ENCODE data around the gene TRIM33. TPM values are rescaled to one million over a fixed set of nuclear protein-coding genes. Genes with fewer than 3 reads are reported as not detected.

TRIM33 gene
- total and polyA plus RNA-seq, 2 of the 13 experiments (the other 11 are each of a cell fraction or from before 2014, with no cell fraction given), result 35.5 to 42.2 TPM

- TF ChIP-seq BCLAF1 (IDR thresholded peaks at IDR 0.05) (no peak), ZNF282 (IDR thresholded peaks at IDR 0.05; ENCODE audit: partially characterized antibody) (no peak), ZNF333 (CRISPR knock-in tag; IDR thresholded peaks at IDR 0.05; ENCODE audit: borderline replicate concordance) (0 out of 2 replicates have a peak, but pooled peaks have one; percentile 4), ZNF430 (CRISPR knock-in tag; IDR thresholded peaks at IDR 0.05) (peak; percentile 76), ZNF720 (CRISPR knock-in tag; IDR thresholded peaks at IDR 0.05) (no peak), DRAP1 (CRISPR knock-in tag; IDR thresholded peaks at IDR 0.05) (peak; percentile 85), SP2 (CRISPR knock-in tag; IDR thresholded peaks at IDR 0.05) (peak; percentile 48; the same call in 1 of the 2 replicates), ZMYM4 (CRISPR knock-in tag; IDR thresholded peaks at IDR 0.05) (peak; percentile 72), TAF1 (CRISPR knock-in tag; IDR thresholded peaks at IDR 0.05) (peak; percentile 81), ZNF572 (CRISPR knock-in tag; IDR thresholded peaks at IDR 0.05) (peak; percentile 58; the same call in 1 of the 2 replicates), SMAD1 (CRISPR knock-in tag; IDR thresholded peaks at IDR 0.05; ENCODE audit: borderline replicate concordance, low read depth) (peak; percentile 82; the same call in 1 of the 2 replicates), THAP7 (CRISPR knock-in tag; IDR thresholded peaks at IDR 0.05) (no peak), WIZ (CRISPR knock-in tag; IDR thresholded peaks at IDR 0.05) (0 out of 2 replicates have a peak, but pooled peaks have one; percentile 22), NRL (CRISPR knock-in tag; IDR thresholded peaks at IDR 0.05; ENCODE audit: borderline replicate concordance) (peak; percentile 75), TEAD3 (CRISPR knock-in tag; optimal IDR thresholded peaks at IDR 0.05; ENCODE audit: borderline replicate concordance) (peak; percentile 78), FOXJ3 (CRISPR knock-in tag; IDR thresholded peaks at IDR 0.05; ENCODE audit: borderline replicate concordance) (peak; percentile 68; the same call in 1 of the 2 replicates), ZNF674 (CRISPR knock-in tag; IDR thresholded peaks at IDR 0.05; ENCODE audit: low read depth) (no peak), SP1 (IDR thresholded peaks at IDR 0.05) (no peak), SP1 (CRISPR knock-in tag; IDR thresholded peaks at IDR 0.05) (peak; percentile 92), GABPA (IDR thresholded peaks at IDR 0.05; ENCODE audit: low read depth, low read length) (peak; percentile 49; the same call in 1 of the 2 replicates), GABPA (CRISPR knock-in tag; IDR thresholded peaks at IDR 0.05; ENCODE audit: low read depth) (peak; percentile 45; the same call in 1 of the 2 replicates), TIGD3 (CRISPR knock-in tag; IDR thresholded peaks at IDR 0.05; ENCODE audit: borderline replicate concordance) (0 out of 2 replicates have a peak, but pooled peaks have one; percentile 35), IRF9 (CRISPR knock-in tag; IDR thresholded peaks at IDR 0.05; ENCODE audit: borderline replicate concordance) (peak; percentile 26; the same call in 1 of the 2 replicates), ARHGAP35 (CRISPR knock-in tag; IDR thresholded peaks at IDR 0.05; ENCODE audit: borderline replicate concordance) (0 out of 2 replicates have a peak, but pooled peaks have one; percentile 31)
Measured at GRCh38 chr1:114511032-114511785, at the start of gene TRIM33 (continued).
